Lower leg skin (tissue), 3 donors: Measurements from ENCODE around the gene STING1.

Experiments
- CTCF ChIP-seq, 3 donors: fragments of 450-650 bp; IDR thresholded peaks; one replicate each; pipeline ENCODE4 v1.5.1; 2016; ENCODE audit warnings: antibody characterized with exemption in 3 of 3, mild to moderate bottlenecking in 3 of 3, moderate library complexity in 2 of 3
- POLR2A ChIP-seq, 2 donors: fragments of 450-650 bp; IDR thresholded peaks; one replicate each; pipeline ENCODE4 v1.6.1; 2016 to 2017; ENCODE audit warnings: antibody characterized with exemption in 2 of 2, mild to moderate bottlenecking in 1 of 2, moderate library complexity in 1 of 2

GRCh38 chr5:139451878-139452660, 30.5 kb downstream of the STING1 start:
- TF ChIP-seq POLR2A (IDR thresholded peaks at IDR 0.05) (no peak), CTCF (IDR thresholded peaks at IDR 0.05) (no peak)
